Lung (tissue), 12 donors: ENCODE data around the gene NRG2. TPM values are rescaled to one million over a fixed set of nuclear protein-coding genes. Genes with fewer than 3 reads are reported as not detected.

ENCODE experiments used
- ATAC-seq: fragments of 200-7000 bp; cut with Tn5 transposase; one replicate; pipeline ENCODE4 v1.9.1; 2020; ENCODE audit warnings: moderate number of reproducible peaks; ENCODE audit not compliant: insufficient read depth, low FRiP score
- DNase-seq, 3 donors: peaks; one replicate each; pipeline ENCODE4 v3.0.0-alpha.2; 2013 to 2017
- H3K27ac ChIP-seq, 2 donors: one replicate each; pipeline ENCODE4 v1.5.1; 2013; ENCODE audit warnings: mild to moderate bottlenecking in 2 of 2, moderate library complexity in 2 of 2, control low read depth in 1 of 2, inconsistent platforms in 1 of 2, low read depth in 1 of 2, low read length in 1 of 2
- H3K27me3 ChIP-seq, 3 donors: one replicate each; pipeline ENCODE4 v1.5.1; 2013; ENCODE audit warnings: low read length in 2 of 3; ENCODE audit not compliant: control insufficient read depth in 3 of 3, insufficient read depth in 3 of 3
- H3K36me3 ChIP-seq, 4 donors: one replicate each; pipeline ENCODE4 v1.5.1; 2013; ENCODE audit warnings: low read length in 4 of 4, mild to moderate bottlenecking in 1 of 4, moderate library complexity in 1 of 4; ENCODE audit not compliant: control insufficient read depth in 4 of 4, insufficient read depth in 4 of 4
- H3K4me1 ChIP-seq, 5 donors: one replicate each; pipeline ENCODE4 v1.5.1; 2013; ENCODE audit warnings: low read length in 5 of 5, mild to moderate bottlenecking in 2 of 5, moderate library complexity in 1 of 5; ENCODE audit not compliant: control insufficient read depth in 5 of 5, insufficient read depth in 5 of 5
- H3K4me3 ChIP-seq: one replicate; pipeline ENCODE4 v1.5.1; 2013; ENCODE audit warnings: mild to moderate bottlenecking, control low read depth, moderate library complexity
- H3K9ac ChIP-seq, 2 donors: one replicate each; pipeline ENCODE4 v1.5.1; 2013; ENCODE audit warnings: low read length in 2 of 2, control low read depth in 1 of 2; ENCODE audit not compliant: insufficient read depth in 1 of 2
- H3K9me3 ChIP-seq, 4 donors: one replicate each; pipeline ENCODE4 v1.5.1; 2013; ENCODE audit warnings: low read length in 3 of 4, mild to moderate bottlenecking in 1 of 4, moderate library complexity in 1 of 4; ENCODE audit not compliant: control insufficient read depth in 4 of 4, insufficient read depth in 3 of 4
- CTCF ChIP-seq: IDR thresholded peaks from 2 replicates; pipeline ENCODE4 v1.5.1; 2012; ENCODE audit warnings: mild to moderate bottlenecking; ENCODE audit errors: control extremely low read depth, extremely low read depth
- WGBS, 2 donors: extraction: QIAGEN DNeasy Blood & Tissue Kit; methylation state at CpG; one replicate each; pipeline ENCODE4 v1.1.7; 2013; 5-methylcytosine and 5-hydroxymethylcytosine counted together
- polyA plus RNA-seq, 2 donors: library from polyadenylated mRNA; stranded (reverse); fragments of 200-250 nt; gene quantifications; one replicate each; pipeline ENCODE4 v1.2.1, GENCODE V29; 2013
- total RNA-seq, 2 donors: library from RNA; depleted of rRNA in 1 of 2; stranded (reverse); fragments of >200 nt in 1 of 2; gene quantifications; one replicate each; pipeline ENCODE4 v1.2.1, GENCODE V29; 2014 to 2021
- donor health status: control.
- donor health status: control.
- donor health status: Bipolar disorder and iron deficiency.
- donor health status: healthy.
- donor health status: DM: yes; HTN: yes; CAD: no.

Gene NRG2
- total and polyA plus RNA-seq, 4 donors, result 0.41 to 3.0 (median 1.0) TPM

- no peaks in the 10 kb centered on the region for H3K9me3 ChIP-seq
- peak overlapping the region in 1 of 2 donors; percentile 30 for H3K9ac ChIP-seq
- 2 to 4% methylated on average over 10 to 17 of the region's 17 CpGs for WGBS, 2 donors
- H3K4me3 ChIP-seq, result no peak overlapping the region
- H3K4me1 ChIP-seq, result peaks cover 0 to 33% (median 3%) of the 10 kb centered on the region in 5 donors
- TF ChIP-seq CTCF, result no peak
- H3K27me3 ChIP-seq, result peaks cover 2 to 33% (median 9%) of the 10 kb centered on the region in 3 donors
- H3K36me3 ChIP-seq, result no peaks in the 10 kb centered on the region
- DNase-seq, result no peak
- no peak overlapping the region for H3K27ac ChIP-seq
- ATAC-seq, result no peak
These were observed 138.6 kb downstream of the NRG2 start for GRCh38 chr5:139904566-139904815.

GRCh38 chr5:139903795-139904565 lies 139.1 kb downstream of the NRG2 start:
- no peak for ATAC-seq
- peaks cover 2 to 33% (median 9%) of the 10 kb centered on the region in 3 donors for H3K27me3 ChIP-seq
- WGBS, 2 donors, result 1% methylated on average over 51 to 89 of the region's 89 CpGs

GRCh38 chr5:139903450-139903794 lies 139.7 kb downstream of the NRG2 start:
- H3K9ac ChIP-seq, result no peak overlapping the region
- peaks cover 0 to under 1% (median 0%) of the 10 kb centered on the region in 4 donors for H3K36me3 ChIP-seq
- peaks cover 2 to 33% (median 9%) of the 10 kb centered on the region in 3 donors for H3K27me3 ChIP-seq
- H3K4me1 ChIP-seq, result peaks cover 0 to 33% (median 3%) of the 10 kb centered on the region in 5 donors
- no peak overlapping the region for H3K4me3 ChIP-seq
- no peak for ATAC-seq
- DNase-seq, result peak in 1 of 3 donors; percentile 10
- TF ChIP-seq CTCF, result no peak
- 15 to 26% methylated on average over 12 to 14 of the region's 14 CpGs for WGBS, 2 donors
- no peaks in the 10 kb centered on the region for H3K9me3 ChIP-seq
- no peak overlapping the region for H3K27ac ChIP-seq

More at GRCh38 chr5:139903795-139904565, 139.1 kb downstream of the NRG2 start:
- no peaks in the 10 kb centered on the region for H3K9me3 ChIP-seq
- TF ChIP-seq CTCF, result no peak
- H3K9ac ChIP-seq, result no peak overlapping the region
- H3K27ac ChIP-seq, result no peak overlapping the region
- H3K4me1 ChIP-seq, result peaks cover 0 to 33% (median 3%) of the 10 kb centered on the region in 5 donors
- no peaks in the 10 kb centered on the region for H3K36me3 ChIP-seq
- H3K4me3 ChIP-seq, result peak overlapping the region; percentile 26
- peak; percentile 72 to 85 (median 82) for DNase-seq
